ENCODE results near the gene RPS6KB1. TPM values are rescaled to one million over a fixed set of nuclear protein-coding genes. Genes with fewer than 3 reads are reported as not detected.
"Not testable (repeated sequence)": the region's sequence is repeated elsewhere in the genome, so short reads cannot be mapped to it uniquely, and the experiment has no call there.

RPS6KB1 gene
- total RNA-seq, 2 donors from 2014 or later = 50.8 to 95.1 TPM

- H3K27ac Mint-ChIP-seq = peak overlapping the region in 1 of 2 donors; percentile 19
- no peaks in the 10 kb centered on the region for H3K27me3 Mint-ChIP-seq
- DNase-seq (ENCODE audit: low spot score) (no peak), ATAC-seq (no peak)
- H3K36me3 Mint-ChIP-seq = peaks cover 22% of the 10 kb centered on the region
- H3K9me3 Mint-ChIP-seq = no peaks in the 10 kb centered on the region
- H3K4me3 Mint-ChIP-seq = no peak overlapping the region
- peaks cover 22% of the 10 kb centered on the region in 2 donors for H3K4me1 Mint-ChIP-seq (ENCODE audit: low read depth in 2 of 2)
Observed at GRCh38 chr17:59888145-59888750, 4.7 kb upstream of the RPS6KB1 start.

GRCh38 chr17:59890720-59891119 is 2.2 kb upstream of the RPS6KB1 start:
- peak overlapping the region; percentile 51 for H3K4me3 Mint-ChIP-seq
- DNase-seq (ENCODE audit: low spot score) (no peak), ATAC-seq (no peak)
- H3K27me3 Mint-ChIP-seq = no peaks in the 10 kb centered on the region
- peak overlapping the region; percentile 13 to 24 for H3K27ac Mint-ChIP-seq
- peaks cover 25% of the 10 kb centered on the region for H3K36me3 Mint-ChIP-seq
- H3K9me3 Mint-ChIP-seq = no peaks in the 10 kb centered on the region
- peaks cover 35 to 38% of the 10 kb centered on the region in 2 donors for H3K4me1 Mint-ChIP-seq (ENCODE audit: low read depth in 2 of 2)

- DNase-seq (ENCODE audit: low spot score) (no peak), ATAC-seq (peak in 1 of 2 donors; percentile 65)
- Mint-ChIP-seq H3K27ac (peak overlapping the region; percentile 91 to 95), H3K27me3 (no peaks in the 10 kb centered on the region), H3K36me3 (peaks cover 22% of the 10 kb centered on the region), H3K4me3 (peak overlapping the region; percentile 99), H3K9me3 (no peaks in the 10 kb centered on the region), H3K4me1 (ENCODE audit: low read depth in 2 of 2) (peaks cover 38 to 40% of the 10 kb centered on the region in 2 donors)
Observed at GRCh38 chr17:59892251-59892923, 534 bp upstream of the RPS6KB1 start.

GRCh38 chr17:59893676-59894100 is 767 bp downstream of the RPS6KB1 start:
- ATAC-seq (no peak), DNase-seq (ENCODE audit: low spot score) (no peak)
- peak overlapping the region; percentile 99 for H3K4me3 Mint-ChIP-seq
- H3K36me3 Mint-ChIP-seq = peaks cover 15% of the 10 kb centered on the region
- H3K27ac Mint-ChIP-seq = peak overlapping the region; percentile 91 to 95
- H3K27me3 Mint-ChIP-seq = no peaks in the 10 kb centered on the region
- no peaks in the 10 kb centered on the region for H3K9me3 Mint-ChIP-seq
- peaks cover 32 to 34% of the 10 kb centered on the region in 2 donors for H3K4me1 Mint-ChIP-seq (ENCODE audit: low read depth in 2 of 2)

GRCh38 chr17:59897090-59897489 is 4.2 kb downstream of the RPS6KB1 start:
- H3K27me3 Mint-ChIP-seq = no peaks in the 10 kb centered on the region
- H3K36me3 Mint-ChIP-seq = peaks cover 9% of the 10 kb centered on the region
- H3K4me1 Mint-ChIP-seq (ENCODE audit: low read depth in 2 of 2) = peaks cover 29% of the 10 kb centered on the region in 2 donors
- H3K9me3 Mint-ChIP-seq = no peaks in the 10 kb centered on the region
- no peak overlapping the region for H3K4me3 Mint-ChIP-seq
- DNase-seq (ENCODE audit: low spot score) = no peak
- H3K27ac Mint-ChIP-seq = no peak overlapping the region
- ATAC-seq = no peak

GRCh38 chr17:59899099-59899498 is 6.2 kb downstream of the RPS6KB1 start:
- no peak overlapping the region for H3K4me3 Mint-ChIP-seq
- peaks cover 23 to 24% of the 10 kb centered on the region in 2 donors for H3K4me1 Mint-ChIP-seq (ENCODE audit: low read depth in 2 of 2)
- H3K27ac Mint-ChIP-seq = peak overlapping the region in 1 of 2 donors; percentile 22
- no peaks in the 10 kb centered on the region for H3K9me3 Mint-ChIP-seq
- H3K27me3 Mint-ChIP-seq = no peaks in the 10 kb centered on the region
- ATAC-seq = peak; percentile 53 to 76
- no peaks in the 10 kb centered on the region for H3K36me3 Mint-ChIP-seq
- DNase-seq (ENCODE audit: low spot score) = no peak

GRCh38 chr17:59901604-59902003 is 8.7 kb downstream of the RPS6KB1 start:
- H3K4me3 Mint-ChIP-seq = no peak overlapping the region
- H3K27me3 Mint-ChIP-seq = no peaks in the 10 kb centered on the region
- DNase-seq (ENCODE audit: low spot score) (no peak), ATAC-seq (no peak)
- no peaks in the 10 kb centered on the region for H3K36me3 Mint-ChIP-seq
- H3K27ac Mint-ChIP-seq = no peak overlapping the region
- H3K9me3 Mint-ChIP-seq = no peaks in the 10 kb centered on the region
- H3K4me1 Mint-ChIP-seq (ENCODE audit: low read depth in 2 of 2) = peaks cover 14 to 16% of the 10 kb centered on the region in 2 donors

GRCh38 chr17:59903455-59903854 is 10.5 kb downstream of the RPS6KB1 start:
- Mint-ChIP-seq H3K36me3 (no peaks in the 10 kb centered on the region), H3K4me3 (no peak overlapping the region), H3K4me1 (ENCODE audit: low read depth in 2 of 2) (peaks cover 14 to 15% of the 10 kb centered on the region in 2 donors), H3K27me3 (no peaks in the 10 kb centered on the region), H3K9me3 (no peaks in the 10 kb centered on the region), H3K27ac (no peak overlapping the region)
- ATAC-seq = no peak
- DNase-seq (ENCODE audit: low spot score) = no peak

- Mint-ChIP-seq H3K36me3 (no peaks in the 10 kb centered on the region), H3K27ac (no peak overlapping the region), H3K4me1 (ENCODE audit: low read depth in 2 of 2) (peaks cover 6 to 12% of the 10 kb centered on the region in 2 donors), H3K4me3 (no peak overlapping the region), H3K27me3 (no peaks in the 10 kb centered on the region), H3K9me3 (no peaks in the 10 kb centered on the region)
- DNase-seq (ENCODE audit: low spot score) = no peak
- no peak for ATAC-seq
Observed at GRCh38 chr17:59907467-59907866, 14.5 kb downstream of the RPS6KB1 start.

- H3K9me3 Mint-ChIP-seq = no peaks in the 10 kb centered on the region
- no peak overlapping the region for H3K4me3 Mint-ChIP-seq
- DNase-seq (ENCODE audit: low spot score) = no peak
- no peak for ATAC-seq
- H3K27ac Mint-ChIP-seq = no peak overlapping the region
- H3K4me1 Mint-ChIP-seq (ENCODE audit: low read depth in 2 of 2) = peaks cover 0 to 5% of the 10 kb centered on the region in 2 donors
- H3K36me3 Mint-ChIP-seq = peaks cover 17% of the 10 kb centered on the region
- no peaks in the 10 kb centered on the region for H3K27me3 Mint-ChIP-seq
Observed at GRCh38 chr17:59914274-59914854, 21.4 kb downstream of the RPS6KB1 start.

GRCh38 chr17:59916446-59916845 is 23.5 kb downstream of the RPS6KB1 start:
- no peak overlapping the region for H3K27ac Mint-ChIP-seq
- no peak for ATAC-seq
- H3K4me1 Mint-ChIP-seq (ENCODE audit: low read depth in 2 of 2) = peaks cover 0 to 5% of the 10 kb centered on the region in 2 donors
- peaks cover 23% of the 10 kb centered on the region for H3K36me3 Mint-ChIP-seq
- DNase-seq (ENCODE audit: low spot score) = no peak
- no peak overlapping the region for H3K4me3 Mint-ChIP-seq
- no peaks in the 10 kb centered on the region for H3K9me3 Mint-ChIP-seq
- no peaks in the 10 kb centered on the region for H3K27me3 Mint-ChIP-seq

GRCh38 chr17:59920637-59921036 is 27.7 kb downstream of the RPS6KB1 start:
- peaks cover 17% of the 10 kb centered on the region for H3K36me3 Mint-ChIP-seq
- ATAC-seq; H3K27ac Mint-ChIP-seq; H3K9me3 Mint-ChIP-seq; H3K4me3 Mint-ChIP-seq; DNase-seq (ENCODE audit: low spot score); H3K27me3 Mint-ChIP-seq; H3K4me1 Mint-ChIP-seq (ENCODE audit: low read depth in 2 of 2): not testable (repeated sequence)

GRCh38 chr17:59930121-59930520 is 37.2 kb downstream of the RPS6KB1 start:
- H3K27ac Mint-ChIP-seq; H3K4me1 Mint-ChIP-seq (ENCODE audit: low read depth in 2 of 2); DNase-seq (ENCODE audit: low spot score); ATAC-seq; H3K9me3 Mint-ChIP-seq; H3K4me3 Mint-ChIP-seq; H3K27me3 Mint-ChIP-seq: not testable (repeated sequence)
- peaks cover 22% of the 10 kb centered on the region for H3K36me3 Mint-ChIP-seq

- not testable (repeated sequence) for H3K4me1 Mint-ChIP-seq (ENCODE audit: low read depth in 2 of 2); H3K27me3 Mint-ChIP-seq; H3K9me3 Mint-ChIP-seq; DNase-seq (ENCODE audit: low spot score); ATAC-seq; H3K27ac Mint-ChIP-seq; H3K4me3 Mint-ChIP-seq
- peaks cover 20% of the 10 kb centered on the region for H3K36me3 Mint-ChIP-seq
Observed at GRCh38 chr17:59930768-59931167, 37.8 kb downstream of the RPS6KB1 start.

All from natural killer cell treated with Interleukin-12 subunit alpha and Interleukin-12 subunit beta and Interleukin-15 and Interleukin-18, amount 100 ng/mL, for 72 hours (primary cell).